ENCODE results near the gene ITPR3. TPM values are rescaled to one million over a fixed set of nuclear protein-coding genes. Genes with fewer than 3 reads are reported as not detected.

The ITPR3 gene
- total and polyA plus RNA-seq, 3 donors from 2014 or later = 58.2 to 146 (median 80.3) TPM

DNA sequence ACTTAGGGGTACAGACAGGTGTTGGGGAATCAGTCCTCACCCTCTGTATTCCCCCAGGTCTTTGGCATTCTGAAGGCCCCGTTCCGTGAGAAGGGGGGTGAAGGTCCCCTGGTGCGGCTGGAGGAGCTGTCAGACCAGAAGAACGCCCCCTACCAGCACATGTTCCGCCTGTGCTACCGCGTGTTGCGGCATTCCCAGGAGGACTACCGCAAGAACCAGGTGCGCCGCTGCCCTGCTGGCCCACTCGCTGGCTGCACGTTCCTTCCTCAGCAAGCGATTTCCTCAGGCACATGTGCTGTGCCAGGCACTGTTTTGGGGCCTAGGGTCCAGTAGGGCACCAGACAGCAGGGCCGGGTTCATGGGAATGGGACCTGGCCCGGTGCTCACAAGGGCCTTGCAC lies 46.0 kb downstream of the ITPR3 start:
- TF ChIP-seq CTCF (IDR thresholded peaks at IDR 0.05) = no peak
- no peak for TF ChIP-seq POLR2A (IDR thresholded peaks at IDR 0.05)
- Histone ChIP-seq H3K27ac (no peak overlapping the region), H3K9me3 (no peaks in the 10 kb centered on the region), H3K4me1 (no peaks in the 10 kb centered on the region), H3K4me3 (no peak overlapping the region), H3K36me3 (ENCODE audit: low read depth, missing control alignments) (no peaks in the 10 kb centered on the region), H3K27me3 (no peaks in the 10 kb centered on the region)
- WGBS, 2 donors = 96 to 97% methylated on average over 4 to 16 of the region's 16 CpGs
- DNase-seq = no peak
- intact Hi-C loops (cut with DNase I; ENCODE audit: low total_unique reads) = no loop called here

GRCh38 chr6:33667776-33668175 lies 46.7 kb downstream of the ITPR3 start:
- no peak for DNase-seq
- Histone ChIP-seq H3K4me3 (no peak overlapping the region), H3K9me3 (no peaks in the 10 kb centered on the region), H3K27ac (no peak overlapping the region), H3K27me3 (no peaks in the 10 kb centered on the region), H3K4me1 (no peaks in the 10 kb centered on the region), H3K36me3 (ENCODE audit: low read depth, missing control alignments) (no peaks in the 10 kb centered on the region)
- TF ChIP-seq POLR2A (IDR thresholded peaks at IDR 0.05) (no peak), CTCF (IDR thresholded peaks at IDR 0.05) (no peak)
- intact Hi-C loops (cut with DNase I; ENCODE audit: low total_unique reads) = no loop called here
- WGBS, 2 donors = 95 to 96% methylated on average over 8 to 11 of the region's 11 CpGs

- TF ChIP-seq CTCF (IDR thresholded peaks at IDR 0.05) (no peak), POLR2A (IDR thresholded peaks at IDR 0.05) (no peak)
- H3K36me3 ChIP-seq (ENCODE audit: low read depth, missing control alignments) = no peaks in the 10 kb centered on the region
- intact Hi-C loops (cut with DNase I; ENCODE audit: low total_unique reads) = no loop called here
- no peak for DNase-seq
- H3K27me3 ChIP-seq = no peaks in the 10 kb centered on the region
- H3K9me3 ChIP-seq = no peaks in the 10 kb centered on the region
- H3K27ac ChIP-seq = no peak overlapping the region
- no peaks in the 10 kb centered on the region for H3K4me1 ChIP-seq
- no peak overlapping the region for H3K4me3 ChIP-seq
- 87 to 95% methylated on average over 7 to 8 of the region's 8 CpGs for WGBS, 2 donors
These were observed 47.2 kb downstream of the ITPR3 start for GRCh38 chr6:33668328-33668727.

GRCh38 chr6:33668914-33669313 lies 47.8 kb downstream of the ITPR3 start:
- no peaks in the 10 kb centered on the region for H3K9me3 ChIP-seq
- no peak overlapping the region for H3K4me3 ChIP-seq
- no peak overlapping the region for H3K27ac ChIP-seq
- TF ChIP-seq CTCF (IDR thresholded peaks at IDR 0.05) (no peak), POLR2A (IDR thresholded peaks at IDR 0.05) (no peak)
- H3K36me3 ChIP-seq (ENCODE audit: low read depth, missing control alignments) = no peaks in the 10 kb centered on the region
- no peaks in the 10 kb centered on the region for H3K4me1 ChIP-seq
- intact Hi-C loops (cut with DNase I; ENCODE audit: low total_unique reads) = no loop called here
- WGBS, 2 donors = 78 to 85% methylated on average over 14 to 17 of the region's 17 CpGs
- no peaks in the 10 kb centered on the region for H3K27me3 ChIP-seq
- no peak for DNase-seq

DNA sequence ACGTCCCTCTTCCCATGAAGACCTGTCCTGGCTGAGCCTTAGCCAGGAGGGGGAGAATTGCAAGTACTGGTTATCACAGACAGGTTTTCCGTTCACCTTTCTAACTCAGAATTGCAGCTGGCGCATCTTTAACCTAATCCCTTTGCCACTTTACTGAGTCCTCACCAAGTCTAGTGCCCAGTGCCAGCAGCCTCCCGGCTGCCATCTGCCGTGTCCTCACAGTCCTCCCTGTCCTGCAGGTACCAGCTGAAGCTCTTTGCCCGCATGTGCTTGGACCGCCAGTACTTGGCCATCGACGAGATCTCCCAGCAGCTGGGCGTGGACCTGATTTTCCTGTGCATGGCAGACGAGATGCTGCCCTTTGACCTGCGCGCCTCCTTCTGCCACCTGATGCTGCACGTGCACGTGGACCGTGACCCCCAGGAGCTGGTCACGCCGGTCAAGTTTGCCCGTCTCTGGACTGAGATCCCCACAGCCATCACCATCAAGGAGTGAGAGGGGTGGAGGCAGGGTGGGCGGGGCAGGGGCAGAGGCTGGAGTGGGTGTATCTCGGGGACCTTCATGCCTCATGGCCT lies 49.1 kb downstream of the ITPR3 start:
- H3K27ac ChIP-seq = no peak overlapping the region
- no peaks in the 10 kb centered on the region for H3K4me1 ChIP-seq
- no peak for DNase-seq
- intact Hi-C loops (cut with DNase I; ENCODE audit: low total_unique reads) = no loop called here
- H3K27me3 ChIP-seq = no peaks in the 10 kb centered on the region
- no peak for TF ChIP-seq CTCF (IDR thresholded peaks at IDR 0.05)
- no peak for TF ChIP-seq POLR2A (IDR thresholded peaks at IDR 0.05)
- WGBS, 2 donors = 90 to 93% methylated on average over 16 to 21 of the region's 21 CpGs
- H3K9me3 ChIP-seq = no peaks in the 10 kb centered on the region
- no peak overlapping the region for H3K4me3 ChIP-seq
- no peaks in the 10 kb centered on the region for H3K36me3 ChIP-seq (ENCODE audit: low read depth, missing control alignments)
